ENCODE results near the gene SSH3. TPM values are rescaled to one million over a fixed set of nuclear protein-coding genes. Genes with fewer than 3 reads are reported as not detected.

Gene SSH3
- total RNA-seq, 1 donor from 2014 or later, result 5.1 TPM

DNA sequence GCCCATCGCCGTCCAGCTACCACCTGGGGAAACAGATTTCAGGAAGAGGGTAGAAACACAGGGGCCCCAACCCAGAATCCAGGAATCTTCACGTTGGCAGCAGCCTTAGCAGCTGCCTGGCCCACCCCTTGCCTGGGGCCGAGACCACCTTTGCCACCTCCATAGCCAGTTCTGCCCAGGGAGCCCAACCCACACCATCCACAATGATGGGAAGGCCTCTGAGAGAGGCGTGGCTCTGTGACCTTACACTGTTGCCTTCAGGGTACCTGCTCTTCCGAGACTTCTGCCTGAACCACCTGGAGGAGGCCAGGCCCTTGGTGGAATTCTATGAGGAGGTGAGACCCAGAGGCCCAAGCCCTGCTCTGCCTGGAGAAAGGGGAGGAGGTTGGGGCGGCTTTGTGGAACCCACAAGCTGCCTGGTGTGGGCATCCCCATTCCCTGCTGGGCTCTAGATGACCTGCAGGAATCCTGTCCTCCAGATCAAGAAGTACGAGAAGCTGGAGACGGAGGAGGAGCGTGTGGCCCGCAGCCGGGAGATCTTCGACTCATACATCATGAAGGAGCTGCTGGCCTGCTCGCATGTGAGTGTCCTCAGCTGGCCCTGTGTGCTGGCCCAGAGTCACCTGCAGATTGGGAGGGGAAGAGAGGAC is 24.3 kb upstream of the SSH3 start:
- no peak for ATAC-seq (ENCODE audit: low read depth)
- no peak for DNase-seq
- ChIA-PET CTCF (interaction anchor here (2.9 to 3.1 kb wide), 2 partner anchors 9 to 11 kb away, joined by 15 to 19 read pairs; partner anchors contain the start of genes ANKRD13D and GRK2), POLR2A (interaction anchor here (0.6 to 5.2 kb wide), 5 partner anchors 9 to 197 kb away, joined by 3 to 164 read pairs (median 10); partner anchors contain the start of genes ANKRD13D and GRK2)
- Mint-ChIP-seq H3K4me3 (no peak overlapping the region), H3K27ac (peak overlapping the region; percentile 98), H3K27me3 (no peaks in the 10 kb centered on the region), H3K9me3 (no peaks in the 10 kb centered on the region), H3K4me1 (peaks cover 70% of the 10 kb centered on the region), H3K36me3 (ENCODE audit: low read depth) (peaks cover 58% of the 10 kb centered on the region)
- intact Hi-C loops (cut with micrococcal nuclease), result no loop called here
- TF ChIP-seq, protein P1, sequence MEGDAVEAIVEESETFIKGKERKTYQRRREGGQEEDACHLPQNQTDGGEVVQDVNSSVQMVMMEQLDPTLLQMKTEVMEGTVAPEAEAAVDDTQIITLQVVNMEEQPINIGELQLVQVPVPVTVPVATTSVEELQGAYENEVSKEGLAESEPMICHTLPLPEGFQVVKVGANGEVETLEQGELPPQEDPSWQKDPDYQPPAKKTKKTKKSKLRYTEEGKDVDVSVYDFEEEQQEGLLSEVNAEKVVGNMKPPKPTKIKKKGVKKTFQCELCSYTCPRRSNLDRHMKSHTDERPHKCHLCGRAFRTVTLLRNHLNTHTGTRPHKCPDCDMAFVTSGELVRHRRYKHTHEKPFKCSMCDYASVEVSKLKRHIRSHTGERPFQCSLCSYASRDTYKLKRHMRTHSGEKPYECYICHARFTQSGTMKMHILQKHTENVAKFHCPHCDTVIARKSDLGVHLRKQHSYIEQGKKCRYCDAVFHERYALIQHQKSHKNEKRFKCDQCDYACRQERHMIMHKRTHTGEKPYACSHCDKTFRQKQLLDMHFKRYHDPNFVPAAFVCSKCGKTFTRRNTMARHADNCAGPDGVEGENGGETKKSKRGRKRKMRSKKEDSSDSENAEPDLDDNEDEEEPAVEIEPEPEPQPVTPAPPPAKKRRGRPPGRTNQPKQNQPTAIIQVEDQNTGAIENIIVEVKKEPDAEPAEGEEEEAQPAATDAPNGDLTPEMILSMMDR (IDR thresholded peaks at IDR 0.05), result no peak

DNA sequence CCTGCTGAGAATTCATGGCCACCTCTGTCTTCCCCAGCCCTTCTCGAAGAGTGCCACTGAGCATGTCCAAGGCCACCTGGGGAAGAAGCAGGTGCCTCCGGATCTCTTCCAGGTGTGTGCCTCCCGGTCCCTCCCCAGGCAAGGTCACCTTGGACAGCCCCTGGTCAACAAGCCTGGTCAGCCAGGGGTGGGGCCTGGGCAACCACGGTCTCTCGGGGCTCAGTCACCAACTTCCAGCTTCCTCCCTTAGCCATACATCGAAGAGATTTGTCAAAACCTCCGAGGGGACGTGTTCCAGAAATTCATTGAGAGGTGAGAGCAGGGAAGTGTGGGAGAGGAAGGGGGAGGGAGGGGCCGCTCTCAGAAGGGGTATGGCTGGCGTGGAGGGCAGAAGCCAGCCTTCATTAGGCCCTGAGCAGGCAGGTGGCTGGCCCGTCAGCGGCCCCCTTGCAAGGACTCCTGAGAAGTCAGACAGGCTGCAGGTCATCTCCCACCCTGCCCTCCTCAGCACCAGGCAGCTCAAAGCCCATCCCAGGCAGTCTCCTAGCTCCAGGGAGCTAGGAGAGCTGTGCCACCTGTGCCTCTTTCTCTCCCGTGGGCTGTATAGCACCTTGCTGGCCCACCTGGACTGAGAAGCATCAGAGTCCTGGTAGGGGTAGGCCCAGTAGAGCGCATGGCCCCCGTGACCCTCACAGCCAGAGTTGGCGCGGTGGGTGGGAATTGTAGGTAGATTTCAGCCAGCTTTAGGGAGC is 23.6 kb upstream of the SSH3 start:
- ChIA-PET CTCF (interaction anchor here (3.1 kb wide), 1 partner anchor 12 kb away, joined by 15 read pairs; the partner anchor contains the start of gene GRK2), POLR2A (interaction anchor here (0.9 to 5.2 kb wide), 4 partner anchors 9 to 39 kb away, joined by 3 to 164 read pairs (median 46); partner anchors contain the start of genes ANKRD13D and GRK2)
- no peak overlapping the region for H3K4me3 Mint-ChIP-seq
- DNase-seq (no peak), ATAC-seq (ENCODE audit: low read depth) (no peak)
- peaks cover 63% of the 10 kb centered on the region for H3K4me1 Mint-ChIP-seq
- peak overlapping the region; percentile 98 for H3K27ac Mint-ChIP-seq
- no peaks in the 10 kb centered on the region for H3K27me3 Mint-ChIP-seq
- no peaks in the 10 kb centered on the region for H3K9me3 Mint-ChIP-seq
- peaks cover 60% of the 10 kb centered on the region for H3K36me3 Mint-ChIP-seq (ENCODE audit: low read depth)
- intact Hi-C loops (cut with micrococcal nuclease), result no loop called here
- TF ChIP-seq, protein P1 (IDR thresholded peaks at IDR 0.05), result no peak

DNA sequence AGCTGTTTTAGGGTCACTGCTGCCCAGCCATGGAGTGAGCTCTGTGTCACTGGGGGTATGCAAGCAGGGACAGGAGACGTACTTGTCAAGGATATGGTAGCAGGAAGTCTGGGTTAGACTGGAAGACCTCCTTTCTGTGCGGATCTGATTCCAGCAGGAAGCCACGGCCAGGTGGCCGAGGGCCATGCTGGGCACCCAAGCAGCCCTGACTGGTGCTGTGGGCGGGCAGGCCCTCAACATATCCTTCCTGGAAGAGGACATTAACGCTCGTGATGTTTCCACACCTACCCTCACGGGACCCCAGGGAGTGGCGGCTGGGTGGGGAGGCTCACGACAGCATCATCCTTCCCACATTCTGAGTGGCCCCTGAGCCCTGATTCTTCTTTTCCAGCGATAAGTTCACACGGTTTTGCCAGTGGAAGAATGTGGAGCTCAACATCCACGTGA is 23.0 kb upstream of the SSH3 start:
- Mint-ChIP-seq H3K9me3 (no peaks in the 10 kb centered on the region), H3K4me3 (no peak overlapping the region), H3K27ac (peak overlapping the region; percentile 98), H3K27me3 (no peaks in the 10 kb centered on the region), H3K36me3 (ENCODE audit: low read depth) (peaks cover 63% of the 10 kb centered on the region), H3K4me1 (peaks cover 59% of the 10 kb centered on the region)
- ATAC-seq (ENCODE audit: low read depth), result no peak
- intact Hi-C loops (cut with micrococcal nuclease), result no loop called here
- DNase-seq, result no peak
- ChIA-PET POLR2A (interaction anchor here (1.2 to 5.2 kb wide), 3 partner anchors 8 to 40 kb away, joined by 3 to 164 read pairs (median 89); partner anchors contain the start of genes ANKRD13D and GRK2), CTCF (no interaction called here)
- TF ChIP-seq, protein P1 (IDR thresholded peaks at IDR 0.05), result no peak

DNA sequence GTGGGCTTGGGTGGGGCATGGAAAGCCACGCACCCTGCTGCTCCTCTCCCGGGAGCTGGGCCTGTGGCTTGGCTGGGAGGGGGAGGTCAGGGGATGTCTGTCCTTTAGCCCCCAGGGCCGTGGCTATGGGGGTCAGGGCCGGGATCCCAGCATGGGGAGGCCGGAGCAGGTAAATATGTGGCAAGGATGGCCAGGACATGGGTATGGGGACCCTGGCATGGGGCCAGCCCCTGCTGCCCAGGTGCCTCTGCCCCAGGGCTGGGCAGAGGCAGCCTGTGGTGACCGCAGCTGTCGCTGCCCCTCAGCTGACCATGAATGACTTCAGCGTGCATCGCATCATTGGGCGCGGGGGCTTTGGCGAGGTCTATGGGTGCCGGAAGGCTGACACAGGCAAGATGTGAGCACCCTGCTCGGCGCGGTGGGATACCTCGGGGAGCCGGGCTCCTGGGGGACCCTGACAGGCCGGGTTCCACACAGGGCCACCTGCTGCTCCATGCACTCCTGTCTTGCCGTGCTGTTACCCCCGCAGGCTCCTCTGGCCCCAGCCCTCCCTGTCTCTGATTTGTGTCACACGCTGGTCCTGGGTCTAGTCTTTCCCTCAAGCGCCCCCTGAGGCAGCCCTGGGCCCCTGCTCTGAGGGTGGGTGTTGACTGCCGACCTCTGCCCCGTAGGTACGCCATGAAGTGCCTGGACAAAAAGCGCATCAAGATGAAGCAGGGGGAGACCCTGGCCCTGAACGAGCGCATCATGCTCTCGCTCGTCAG is 22.4 kb upstream of the SSH3 start:
- DNase-seq, result no peak
- Mint-ChIP-seq H3K36me3 (ENCODE audit: low read depth) (peaks cover 62% of the 10 kb centered on the region), H3K9me3 (no peaks in the 10 kb centered on the region), H3K4me3 (no peak overlapping the region), H3K27ac (no peak overlapping the region), H3K4me1 (peaks cover 55% of the 10 kb centered on the region), H3K27me3 (no peaks in the 10 kb centered on the region)
- CTCF ChIA-PET, result no interaction called here
- TF ChIP-seq, protein P1 (IDR thresholded peaks at IDR 0.05), result no peak
- ATAC-seq (ENCODE audit: low read depth), result no peak
- intact Hi-C loops (cut with micrococcal nuclease), result no loop called here
- POLR2A ChIA-PET, result interaction anchor here (1.2 to 5.2 kb wide), 2 partner anchors 7 to 40 kb away, joined by 3 to 164 read pairs; partner anchors contain the start of gene ANKRD13D

Measured in activated B cell treated with CpG ODN at 0.5 μM for 24 hours (primary cell).